Spleen (tissue), 7 donors: ENCODE data around the gene HERC3.

Experiments used
- POLR2A ChIP-seq, 3 donors: fragments of 450-650 bp; IDR thresholded peaks; one replicate each; pipeline ENCODE4 v1.5.1; 2017; ENCODE audit warnings: antibody characterized with exemption in 3 of 3, mild to moderate bottlenecking in 1 of 3
- POLR2AphosphoS5 ChIP-seq, 3 donors: sonication (generic); formaldehyde crosslinking; IDR thresholded peaks; one replicate each; pipeline ENCODE4 v1.5.1; 2017; ENCODE audit warnings: antibody characterized with exemption in 3 of 3
- TF ChIP-seq, protein P1 (sequence below), 11 experiments: fragments of 200-600 bp in 7 of 11; fragments of 450-650 bp in 4 of 11; sonication (generic) in 4 of 11; IDR thresholded peaks in 8 of 11; conservative IDR thresholded peaks in 3 of 11; 1 replicate in 7 of 11; 2 replicates in 4 of 11; pipeline versions ENCODE4 v1.4.0 to v1.8.0; 2016 to 2021; ENCODE audit warnings: antibody characterized with exemption in 11 of 11, inconsistent platforms in 4 of 11, mild to moderate bottlenecking in 1 of 11
- donor health status: DM: no; HTN: no; CAD: no; lungs with moderate emphysema.
- donor health status: DM: no; HTN: no; CAD: no.
- donor health status: DM: no; HTN: no; CAD: no.

DNA sequence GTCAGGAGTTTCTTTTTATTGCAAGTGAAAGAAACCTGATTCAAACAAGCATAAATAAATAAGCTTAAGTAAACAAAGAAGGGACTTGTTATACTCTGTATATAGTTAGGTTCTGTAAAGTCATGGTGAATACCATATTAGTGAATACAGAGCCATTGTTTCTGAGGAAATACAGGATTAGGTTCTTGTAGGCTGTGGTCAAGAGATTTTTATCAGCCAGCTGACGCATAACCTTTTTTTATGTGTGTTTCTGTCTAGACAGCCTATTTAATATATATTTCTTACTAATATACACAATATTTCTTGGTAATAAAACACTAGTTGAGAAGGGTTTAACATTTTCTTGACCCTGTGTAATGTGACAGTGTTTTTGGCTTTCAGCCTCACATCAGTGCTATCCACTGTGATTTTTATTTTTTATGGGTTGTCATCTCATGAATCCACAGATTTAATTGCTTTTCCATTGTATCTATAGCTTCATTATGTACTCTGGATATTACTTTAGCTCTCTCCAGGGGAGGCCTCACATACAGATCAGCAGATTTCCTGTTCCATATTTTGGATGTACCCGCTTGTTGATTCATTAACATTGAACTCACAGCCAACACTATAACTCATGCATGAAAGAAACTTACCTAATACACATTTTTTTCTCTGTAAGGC lies 8.0 kb downstream of the HERC3 start:
- TF ChIP-seq, protein P1, sequence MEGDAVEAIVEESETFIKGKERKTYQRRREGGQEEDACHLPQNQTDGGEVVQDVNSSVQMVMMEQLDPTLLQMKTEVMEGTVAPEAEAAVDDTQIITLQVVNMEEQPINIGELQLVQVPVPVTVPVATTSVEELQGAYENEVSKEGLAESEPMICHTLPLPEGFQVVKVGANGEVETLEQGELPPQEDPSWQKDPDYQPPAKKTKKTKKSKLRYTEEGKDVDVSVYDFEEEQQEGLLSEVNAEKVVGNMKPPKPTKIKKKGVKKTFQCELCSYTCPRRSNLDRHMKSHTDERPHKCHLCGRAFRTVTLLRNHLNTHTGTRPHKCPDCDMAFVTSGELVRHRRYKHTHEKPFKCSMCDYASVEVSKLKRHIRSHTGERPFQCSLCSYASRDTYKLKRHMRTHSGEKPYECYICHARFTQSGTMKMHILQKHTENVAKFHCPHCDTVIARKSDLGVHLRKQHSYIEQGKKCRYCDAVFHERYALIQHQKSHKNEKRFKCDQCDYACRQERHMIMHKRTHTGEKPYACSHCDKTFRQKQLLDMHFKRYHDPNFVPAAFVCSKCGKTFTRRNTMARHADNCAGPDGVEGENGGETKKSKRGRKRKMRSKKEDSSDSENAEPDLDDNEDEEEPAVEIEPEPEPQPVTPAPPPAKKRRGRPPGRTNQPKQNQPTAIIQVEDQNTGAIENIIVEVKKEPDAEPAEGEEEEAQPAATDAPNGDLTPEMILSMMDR (IDR thresholded peaks at IDR 0.05 in 8 of 11, conservative IDR thresholded peaks at IDR 0.05 in 3 of 11) = no peak
- TF ChIP-seq POLR2A (IDR thresholded peaks at IDR 0.05) = no peak
- TF ChIP-seq POLR2AphosphoS5 (IDR thresholded peaks at IDR 0.05) = no peak
